RWPE2 (cell line): Measurements from ENCODE around the gene DRICH1.
"Not testable (repeated sequence)": the region's sequence is repeated elsewhere in the genome, so short reads cannot be mapped to it uniquely, and the experiment has no call there.

Experiments used
- ATAC-seq: fragments of 200-7000 bp; cut with Tn5 transposase; 3 replicates; pipeline ENCODE4 v1.9.1; 2021; ENCODE audit warnings: low read depth
- DNase-seq: peaks from one replicate; pipeline ENCODE4 v3.0.0-alpha.2; 2020; ENCODE audit warnings: low spot score
- H3K27ac ChIP-seq: fragments of 450-650 bp; 2 replicates; pipeline ENCODE4 v1.5.1; 2017; ENCODE audit warnings: mild to moderate bottlenecking; ENCODE audit not compliant: poor library complexity, severe bottlenecking
- H3K27me3 ChIP-seq: fragments of 250-450 bp; sonication (Bioruptor Pico); 2 replicates; pipeline ENCODE4 v1.5.1; 2021; ENCODE audit warnings: mild to moderate bottlenecking, moderate library complexity; ENCODE audit not compliant: insufficient read depth, poor library complexity, severe bottlenecking
- H3K36me3 ChIP-seq: fragments of 250-450 bp; sonication (Bioruptor Pico); 2 replicates; pipeline ENCODE4 v1.5.1; 2020; ENCODE audit warnings: low read depth, mild to moderate bottlenecking, moderate library complexity
- H3K4me1 ChIP-seq: fragments of 250-450 bp; sonication (Bioruptor Pico); 2 replicates; pipeline ENCODE4 v1.5.1; 2021; ENCODE audit warnings: mild to moderate bottlenecking, moderate library complexity; ENCODE audit not compliant: insufficient read depth, poor library complexity, severe bottlenecking
- H3K4me3 ChIP-seq: fragments of 250-450 bp; sonication (Bioruptor Pico); 2 replicates; pipeline ENCODE4 v1.5.1; 2021; ENCODE audit warnings: mild to moderate bottlenecking, moderate library complexity; ENCODE audit not compliant: severe bottlenecking
- H3K9me3 ChIP-seq: fragments of 250-450 bp; sonication (Bioruptor Pico); 2 replicates; pipeline ENCODE4 v1.5.1; 2021; ENCODE audit warnings: mild to moderate bottlenecking, moderate library complexity; ENCODE audit not compliant: severe bottlenecking
- TF ChIP-seq, protein P1 (sequence below): fragments of 450-650 bp; IDR thresholded peaks from one replicate; pipeline ENCODE4 v1.5.1; 2017; ENCODE audit warnings: mild to moderate bottlenecking, moderate library complexity; ENCODE audit not compliant: poor library complexity, severe bottlenecking

The DRICH1 gene

GRCh38 chr22:23606204-23607131 is 25.7 kb downstream of the DRICH1 start:
- Histone ChIP-seq H3K9me3 (no peaks in the 10 kb centered on the region), H3K4me3 (no peak overlapping the region), H3K36me3 (no peaks in the 10 kb centered on the region), H3K27me3 (no peaks in the 10 kb centered on the region), H3K27ac (no peak overlapping the region), H3K4me1 (no peaks in the 10 kb centered on the region)
- ATAC-seq, result no peak; the same call in 2 of the 3 replicates
- DNase-seq, result no peak
- TF ChIP-seq, protein P1, sequence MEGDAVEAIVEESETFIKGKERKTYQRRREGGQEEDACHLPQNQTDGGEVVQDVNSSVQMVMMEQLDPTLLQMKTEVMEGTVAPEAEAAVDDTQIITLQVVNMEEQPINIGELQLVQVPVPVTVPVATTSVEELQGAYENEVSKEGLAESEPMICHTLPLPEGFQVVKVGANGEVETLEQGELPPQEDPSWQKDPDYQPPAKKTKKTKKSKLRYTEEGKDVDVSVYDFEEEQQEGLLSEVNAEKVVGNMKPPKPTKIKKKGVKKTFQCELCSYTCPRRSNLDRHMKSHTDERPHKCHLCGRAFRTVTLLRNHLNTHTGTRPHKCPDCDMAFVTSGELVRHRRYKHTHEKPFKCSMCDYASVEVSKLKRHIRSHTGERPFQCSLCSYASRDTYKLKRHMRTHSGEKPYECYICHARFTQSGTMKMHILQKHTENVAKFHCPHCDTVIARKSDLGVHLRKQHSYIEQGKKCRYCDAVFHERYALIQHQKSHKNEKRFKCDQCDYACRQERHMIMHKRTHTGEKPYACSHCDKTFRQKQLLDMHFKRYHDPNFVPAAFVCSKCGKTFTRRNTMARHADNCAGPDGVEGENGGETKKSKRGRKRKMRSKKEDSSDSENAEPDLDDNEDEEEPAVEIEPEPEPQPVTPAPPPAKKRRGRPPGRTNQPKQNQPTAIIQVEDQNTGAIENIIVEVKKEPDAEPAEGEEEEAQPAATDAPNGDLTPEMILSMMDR, result no peak

DNA sequence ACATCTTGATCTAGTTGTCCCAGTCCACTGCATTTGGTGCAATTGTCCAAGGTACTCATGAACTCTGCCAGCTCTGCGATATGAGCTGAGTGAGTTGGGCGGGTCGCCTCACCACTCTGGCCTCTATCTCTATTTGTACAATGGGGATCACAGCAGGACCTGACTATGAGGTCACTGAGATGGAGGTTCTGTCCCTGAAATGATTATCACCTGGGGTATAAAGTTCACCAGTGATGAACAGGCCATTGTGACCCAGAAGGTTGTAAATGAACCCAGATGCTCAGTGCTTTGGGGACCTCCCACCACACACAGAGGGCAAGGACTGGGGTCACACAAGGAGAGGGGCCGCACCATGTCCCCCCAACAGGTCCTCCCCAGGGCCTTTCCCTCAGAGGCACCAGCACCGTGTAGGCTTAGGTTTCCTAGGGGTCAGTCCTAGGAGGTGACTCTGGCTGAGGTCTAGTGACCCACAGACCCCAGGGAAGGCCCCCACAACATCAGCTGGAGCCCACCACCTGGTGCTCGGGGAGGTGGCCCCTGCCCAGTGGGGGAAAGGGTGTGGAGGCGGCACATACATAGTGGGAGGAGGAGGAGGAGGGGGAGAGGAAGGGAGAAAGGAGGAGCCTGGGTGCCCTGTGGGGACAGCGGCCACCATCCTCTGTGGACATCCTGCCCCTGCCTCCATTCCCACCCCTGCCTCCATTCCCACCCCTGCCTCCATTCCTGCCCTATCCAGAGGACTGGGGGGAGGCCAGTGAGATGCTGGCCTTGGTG is 27.0 kb downstream of the DRICH1 start:
- no peak for DNase-seq
- no peak for ATAC-seq
- Histone ChIP-seq H3K27ac (no peak overlapping the region), H3K27me3 (no peaks in the 10 kb centered on the region), H3K4me1 (no peaks in the 10 kb centered on the region), H3K36me3 (no peaks in the 10 kb centered on the region), H3K9me3 (no peaks in the 10 kb centered on the region), H3K4me3 (no peak overlapping the region)
- TF ChIP-seq, protein P1, result no peak

GRCh38 chr22:23603266-23603665 is 28.9 kb downstream of the DRICH1 start:
- no peaks in the 10 kb centered on the region for H3K27me3 ChIP-seq
- no peaks in the 10 kb centered on the region for H3K4me1 ChIP-seq
- TF ChIP-seq, protein P1, result no peak
- no peaks in the 10 kb centered on the region for H3K36me3 ChIP-seq
- H3K27ac ChIP-seq, result no peak overlapping the region
- H3K4me3 ChIP-seq, result no peak overlapping the region
- DNase-seq (no peak), ATAC-seq (no peak)
- H3K9me3 ChIP-seq, result no peaks in the 10 kb centered on the region

DNA sequence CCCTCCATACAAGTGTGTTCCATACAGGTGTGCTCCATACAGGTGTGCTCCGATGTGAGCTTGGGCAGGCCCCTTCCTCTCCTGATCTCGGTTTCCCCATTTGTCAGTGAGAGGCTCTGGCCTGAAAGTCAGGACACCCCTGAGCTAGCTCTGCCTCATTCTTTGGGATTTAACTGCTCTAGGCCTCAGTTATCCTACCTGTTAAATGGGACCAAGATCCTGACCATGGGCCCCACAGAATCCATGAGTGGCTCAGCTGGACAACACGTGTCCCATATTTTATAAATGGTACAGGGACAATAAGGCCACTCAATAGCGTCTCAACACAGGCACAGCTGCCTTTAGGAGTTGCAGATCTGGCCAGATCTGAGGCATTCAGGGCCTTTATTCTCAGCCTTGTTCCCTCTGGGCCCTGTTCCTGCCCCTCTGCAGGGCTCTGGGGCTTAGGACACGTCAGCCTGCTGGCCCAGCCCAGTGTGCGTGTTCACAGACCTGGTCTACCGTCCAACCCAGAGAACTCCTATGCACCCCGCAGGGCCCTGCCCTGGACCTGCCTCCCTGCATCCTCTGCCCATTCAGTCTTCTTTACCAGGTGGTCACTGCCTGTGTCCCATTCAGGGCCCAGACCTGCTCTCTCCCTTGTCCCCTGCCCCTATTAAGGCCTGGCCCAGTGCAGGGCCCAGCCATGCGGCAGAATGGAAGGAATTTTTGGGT is 33.2 kb downstream of the DRICH1 start:
- Histone ChIP-seq H3K27ac (no peak overlapping the region), H3K4me3 (no peak overlapping the region), H3K27me3 (no peaks in the 10 kb centered on the region), H3K9me3 (no peaks in the 10 kb centered on the region), H3K4me1 (no peaks in the 10 kb centered on the region), H3K36me3 (no peaks in the 10 kb centered on the region)
- TF ChIP-seq, protein P1, result no peak
- ATAC-seq (no peak), DNase-seq (no peak)

- H3K36me3 ChIP-seq, H3K9me3 ChIP-seq, H3K27ac ChIP-seq, DNase-seq, H3K27me3 ChIP-seq, H3K4me1 ChIP-seq, H3K4me3 ChIP-seq, ATAC-seq: not testable (repeated sequence)
Observed at GRCh38 chr22:23597576-23598268, 34.4 kb downstream of the DRICH1 start.

GRCh38 chr22:23595904-23596303 is 36.2 kb downstream of the DRICH1 start:
- H3K4me3 ChIP-seq, H3K27ac ChIP-seq, H3K27me3 ChIP-seq, ATAC-seq, H3K36me3 ChIP-seq, DNase-seq, H3K9me3 ChIP-seq, H3K4me1 ChIP-seq: not testable (repeated sequence)
